HFF-Myc (cell line): ENCODE results near the gene JMJD8.
"Not testable (repeated sequence)": the region's sequence is repeated elsewhere in the genome, so short reads cannot be mapped to it uniquely, and the experiment has no call there.

ENCODE experiments used
- DNase-seq: peaks from one replicate; pipeline ENCODE4 v3.0.0-alpha.2; 2011; ENCODE audit warnings: low read depth; ENCODE audit errors: extremely low read depth
- H3K4me3 ChIP-seq: replicated peaks from 2 replicates; pipeline ENCODE4 v1.5.1; 2011; ENCODE audit warnings: low read depth, mild to moderate bottlenecking, control low read depth, low read length
- CTCF ChIP-seq: IDR thresholded peaks from 2 replicates; pipeline ENCODE4 v1.5.1; 2012; ENCODE audit warnings: mild to moderate bottlenecking, low read depth, low read length, control low read depth; ENCODE audit errors: missing control alignments

The JMJD8 gene

GRCh38 chr16:694187-694862 lies 10.2 kb upstream of the JMJD8 start:
- no peak for TF ChIP-seq CTCF
- DNase-seq: no peak
- no peak overlapping the region for H3K4me3 ChIP-seq

DNA sequence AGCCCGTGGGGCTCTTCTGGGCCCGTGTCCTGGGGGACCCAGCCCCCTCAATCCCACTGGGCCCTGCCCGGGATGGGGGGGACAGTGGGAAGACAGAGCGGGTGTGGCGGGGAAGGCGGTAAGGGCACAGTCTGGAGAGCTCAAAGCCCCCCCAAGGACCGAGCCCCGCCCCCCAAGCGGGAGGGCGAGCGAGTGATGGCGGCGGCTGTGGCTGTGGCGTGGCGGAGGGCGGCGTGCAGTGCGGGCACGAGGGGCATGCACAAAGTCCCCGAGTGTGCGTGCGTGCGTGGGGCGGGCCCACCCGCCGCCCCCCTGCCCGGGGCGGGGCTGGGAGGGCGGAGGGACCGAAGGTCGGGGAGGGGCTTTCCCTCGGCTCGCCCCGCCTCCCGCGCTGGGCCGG lies 9.6 kb upstream of the JMJD8 start:
- no peak overlapping the region for H3K4me3 ChIP-seq
- no peak for TF ChIP-seq CTCF
- DNase-seq: no peak

- no peak for TF ChIP-seq CTCF
- no peak for DNase-seq
- no peak overlapping the region for H3K4me3 ChIP-seq
These were observed 9.2 kb upstream of the JMJD8 start for GRCh38 chr16:693364-693763.

- no peak for TF ChIP-seq CTCF
- H3K4me3 ChIP-seq: no peak overlapping the region
- DNase-seq: no peak
These were observed 8.4 kb upstream of the JMJD8 start for GRCh38 chr16:692356-693108.

GRCh38 chr16:691242-691641 lies 7.1 kb upstream of the JMJD8 start:
- DNase-seq, H3K4me3 ChIP-seq: not testable (repeated sequence)

DNA sequence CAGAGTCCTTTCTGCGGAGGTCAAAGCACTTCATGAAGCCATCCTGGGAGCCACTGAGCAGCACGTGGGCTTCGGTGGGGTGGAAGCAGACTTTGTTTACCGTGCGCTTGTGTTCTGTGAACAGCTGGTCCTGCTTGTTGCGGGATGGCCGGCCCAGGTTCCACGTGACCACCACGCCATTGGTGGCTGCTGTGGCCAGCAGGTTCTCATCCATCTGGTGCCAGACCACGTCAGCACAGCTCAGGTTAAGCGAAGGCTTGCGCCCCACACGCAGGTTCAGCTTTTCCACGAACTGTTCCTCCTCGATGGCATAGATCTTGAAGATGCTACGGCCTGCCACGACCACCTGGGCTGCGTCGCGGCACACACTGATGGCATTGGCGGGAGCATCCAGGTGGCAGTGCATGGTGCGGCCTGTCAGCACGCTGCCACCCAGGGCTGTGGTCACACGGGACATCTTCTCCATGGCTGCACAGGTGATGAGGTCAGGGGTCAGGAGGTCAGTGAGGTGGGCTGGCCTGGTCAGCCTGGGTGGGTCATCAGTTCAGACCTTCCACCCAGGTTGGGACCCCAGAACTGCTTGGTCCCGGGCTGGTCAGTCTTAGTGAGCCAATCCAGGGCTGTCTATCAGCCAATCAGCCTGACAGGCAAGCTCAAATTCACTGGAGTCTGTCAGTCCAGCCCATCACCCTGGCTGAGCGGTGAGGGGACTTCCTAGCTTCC lies 5.2 kb upstream of the JMJD8 start:
- no peak for DNase-seq
- TF ChIP-seq CTCF: no peak
- H3K4me3 ChIP-seq: peak overlapping the region; percentile 93

DNA sequence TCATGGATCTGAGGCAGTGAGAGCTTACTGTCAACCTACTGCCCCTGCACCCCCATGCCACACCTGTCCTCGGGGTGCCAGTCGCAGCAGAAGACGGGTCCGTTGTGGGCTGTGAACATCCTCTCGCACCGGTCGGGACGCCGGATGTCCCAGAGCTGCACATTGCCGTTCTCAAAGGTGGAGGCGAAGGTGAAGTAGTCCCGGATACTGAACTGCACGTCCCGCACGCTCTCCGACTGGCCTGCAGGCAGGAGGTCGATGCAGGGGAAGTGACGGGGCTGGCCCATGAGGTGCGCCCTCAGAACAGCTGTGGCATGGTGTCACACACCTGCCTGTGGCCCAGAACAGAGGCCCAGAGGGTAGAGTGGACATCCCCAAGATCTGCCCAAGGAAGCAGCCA lies 3.4 kb upstream of the JMJD8 start:
- H3K4me3 ChIP-seq: no peak overlapping the region
- no peak for DNase-seq
- no peak for TF ChIP-seq CTCF
